HEK293T (cell line): ENCODE results near the gene DLK2.

Experiments
- CTCF ChIA-PET: fragments of 350-600 bp; formaldehyde crosslinking; extraction: SDS; loops from one replicate; lab custom pipeline; 2021; ENCODE audit warnings: antibody characterized with exemption, inconsistent platforms; lab: Yijun Ruan, JAX
- POLR2A ChIA-PET: fragments of 350-600 bp; formaldehyde crosslinking; extraction: SDS; loops from one replicate; lab custom pipeline; 2020; ENCODE audit warnings: antibody characterized with exemption, inconsistent platforms; lab: Yijun Ruan, JAX
- DNase-seq: peaks from one replicate; pipeline ENCODE4 v3.0.0; 2012; ENCODE audit warnings: mixed read lengths; ENCODE audit errors: extremely low spot score
- ARNT ChIP-seq: fragments of 450-650 bp; IDR thresholded peaks from 2 replicates; pipeline ENCODE4 v1.6.1; 2017; ENCODE audit warnings: mild to moderate bottlenecking
- BHLHE40 ChIP-seq: fragments of 450-650 bp; IDR thresholded peaks from 2 replicates; pipeline ENCODE4 v1.6.1; 2016; ENCODE audit warnings: mild to moderate bottlenecking, moderate library complexity, borderline replicate concordance
- CTBP1 ChIP-seq: fragments of 450-650 bp; IDR thresholded peaks from 2 replicates; pipeline ENCODE4 v1.6.1; 2016; ENCODE audit warnings: borderline replicate concordance
- ELF4 ChIP-seq: fragments of 450-650 bp; IDR thresholded peaks from 2 replicates; pipeline ENCODE4 v1.6.1; 2017; ENCODE audit warnings: antibody characterized with exemption
- FOXA1 ChIP-seq: fragments of 450-650 bp; IDR thresholded peaks from 2 replicates; pipeline ENCODE4 v1.6.1; 2016; ENCODE audit warnings: mild to moderate bottlenecking
- FOXK2 ChIP-seq: fragments of 450-650 bp; IDR thresholded peaks from 2 replicates; pipeline ENCODE4 v1.6.1; 2016; ENCODE audit warnings: mild to moderate bottlenecking
- FOXM1 ChIP-seq: fragments of 450-650 bp; IDR thresholded peaks from 2 replicates; pipeline ENCODE4 v1.6.1; 2017; ENCODE audit warnings: mild to moderate bottlenecking, borderline replicate concordance
- HDGF ChIP-seq: fragments of 450-650 bp; IDR thresholded peaks from 2 replicates; pipeline ENCODE4 v1.6.1; 2017; ENCODE audit warnings: antibody characterized with exemption, borderline replicate concordance
- L3MBTL2 ChIP-seq: fragments of 450-650 bp; conservative IDR thresholded peaks from 2 replicates; pipeline ENCODE4 v1.6.1; 2016; ENCODE audit warnings: mild to moderate bottlenecking
- LEF1 ChIP-seq: fragments of 450-650 bp; IDR thresholded peaks from 2 replicates; pipeline ENCODE4 v1.6.1; 2017; ENCODE audit warnings: mild to moderate bottlenecking, borderline replicate concordance
- NFRKB ChIP-seq: fragments of 450-650 bp; IDR thresholded peaks from 2 replicates; pipeline ENCODE4 v1.6.1; 2016; ENCODE audit warnings: mild to moderate bottlenecking, moderate library complexity
- PKNOX1 ChIP-seq: fragments of 450-650 bp; IDR thresholded peaks from 2 replicates; pipeline ENCODE4 v1.6.1; 2016
- SP1 ChIP-seq: fragments of 450-650 bp; IDR thresholded peaks from 2 replicates; pipeline ENCODE4 v1.6.1; 2017
- SUZ12 ChIP-seq: fragments of 450-650 bp; IDR thresholded peaks from 2 replicates; pipeline ENCODE4 v1.6.1; 2016; ENCODE audit warnings: mild to moderate bottlenecking
- TARDBP ChIP-seq: fragments of 450-650 bp; IDR thresholded peaks from 2 replicates; pipeline ENCODE4 v1.6.1; 2016
- ZNF384 ChIP-seq: fragments of 450-650 bp; IDR thresholded peaks from 2 replicates; pipeline ENCODE4 v1.6.1; 2016

DLK2 gene

DNA sequence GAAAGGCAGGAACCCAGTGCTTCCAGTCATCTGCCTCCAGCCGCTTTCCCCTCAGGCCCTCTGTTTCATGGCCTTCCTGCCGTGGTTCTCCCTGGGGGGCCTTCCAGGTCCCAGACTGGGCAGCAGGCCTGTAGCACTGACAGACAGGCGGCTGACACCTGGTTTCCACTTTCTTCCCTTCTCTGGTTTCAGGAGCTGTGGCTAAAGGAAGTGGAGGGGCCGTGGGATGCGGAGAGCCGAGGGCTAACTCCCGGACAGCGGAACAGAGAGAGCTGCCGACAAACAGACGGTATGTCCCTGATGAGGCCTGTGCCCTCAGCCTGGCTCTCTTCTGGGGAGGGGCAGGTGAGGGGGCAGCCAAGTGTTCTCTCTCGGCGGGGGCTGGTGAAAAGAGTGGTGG, 42.3 kb upstream of the DLK2 start:
- ChIA-PET CTCF (interaction anchor here (0.6 to 3.5 kb wide), 2 partner anchors 9 to 703 kb away, joined by 3 to 17 read pairs; no protein-coding TSS in a partner anchor), POLR2A (interaction anchor here (0.9 kb wide), 1 partner anchor 20 kb away, joined by 3 read pairs; no protein-coding TSS in a partner anchor)
- TF ChIP-seq FOXM1 (no peak), ARNT (no peak), ZNF384 (no peak), FOXA1 (no peak), NFRKB (no peak), SP1 (no peak), ELF4 (no peak), PKNOX1 (no peak), FOXK2 (no peak), SUZ12 (no peak), CTBP1 (no peak), LEF1 (no peak), BHLHE40 (no peak), L3MBTL2 (no peak), HDGF (no peak), TARDBP (no peak)
- DNase-seq, result no peak

GRCh38 chr6:43497129-43497396, 41.7 kb upstream of the DLK2 start:
- POLR2A ChIA-PET, result interaction anchor here (1.7 kb wide), 1 partner anchor 19 kb away, joined by 8 read pairs; the partner anchor contains the start of gene TJAP1
- no peak for DNase-seq
- CTCF ChIA-PET, result interaction anchor here (1.0 to 3.5 kb wide), 4 partner anchors 9 to 48 kb away, joined by 3 to 17 read pairs (median 7); partner anchors contain the start of gene DLK2
- no peak for TF ChIP-seq TARDBP
- TF ChIP-seq ELF4, result no peak
- no peak for TF ChIP-seq FOXK2
- no peak for TF ChIP-seq FOXA1
- TF ChIP-seq CTBP1, result no peak
- no peak for TF ChIP-seq NFRKB
- TF ChIP-seq LEF1, result no peak
- no peak for TF ChIP-seq ARNT
- TF ChIP-seq L3MBTL2, result no peak
- TF ChIP-seq SP1, result no peak
- no peak for TF ChIP-seq HDGF
- TF ChIP-seq BHLHE40, result no peak
- no peak for TF ChIP-seq PKNOX1
- TF ChIP-seq FOXM1, result no peak
- no peak for TF ChIP-seq ZNF384
- no peak for TF ChIP-seq SUZ12

DNA sequence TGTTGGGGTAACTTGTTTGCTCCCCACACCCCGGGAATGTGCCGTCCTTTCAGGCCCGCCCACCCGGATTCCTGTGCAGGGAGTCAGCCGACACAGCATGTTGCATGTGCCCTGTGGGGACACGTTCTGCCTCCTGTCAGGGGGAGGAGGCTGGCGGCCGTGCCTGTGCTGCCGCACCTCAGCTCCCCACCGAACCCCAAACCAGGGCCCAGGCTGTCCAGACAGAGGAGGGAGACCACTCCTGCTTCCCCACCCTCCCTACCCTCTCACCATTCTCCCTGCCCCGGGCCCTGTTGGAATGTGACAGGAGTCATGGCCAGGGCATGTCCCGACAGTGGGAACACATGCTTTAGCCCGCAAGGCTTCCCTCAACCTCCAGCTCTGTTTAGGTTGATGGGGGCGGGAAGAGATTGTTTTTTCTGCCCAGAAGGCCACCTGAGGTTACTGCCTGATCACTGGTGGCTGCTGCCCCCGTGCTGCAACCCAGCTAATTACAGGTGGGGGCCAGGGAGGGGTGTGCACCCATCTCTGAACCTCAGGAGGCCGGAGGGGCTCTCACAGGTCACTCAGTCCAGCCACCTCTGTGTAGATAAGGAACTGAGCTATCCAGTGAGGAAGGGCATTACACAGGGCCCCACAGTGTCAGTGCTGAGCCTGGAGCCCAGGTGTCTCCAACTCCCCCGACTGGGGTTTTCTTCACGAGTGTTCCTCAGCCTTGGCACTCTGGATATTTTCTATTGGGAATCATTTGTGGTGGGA, 41.2 kb upstream of the DLK2 start:
- POLR2A ChIA-PET, result interaction anchor here (1.7 kb wide), 1 partner anchor 19 kb away, joined by 8 read pairs; the partner anchor contains the start of gene TJAP1
- CTCF ChIA-PET, result interaction anchor here (0.7 to 3.5 kb wide), 6 partner anchors 10 to 47 kb away, joined by 3 to 17 read pairs (median 4); partner anchors contain the start of gene DLK2
- TF ChIP-seq NFRKB (no peak), FOXK2 (no peak), SUZ12 (no peak), ZNF384 (no peak), L3MBTL2 (no peak), HDGF (no peak), PKNOX1 (no peak), CTBP1 (no peak), ARNT (no peak), TARDBP (no peak), FOXA1 (no peak), BHLHE40 (no peak), SP1 (no peak), FOXM1 (no peak), ELF4 (no peak), LEF1 (no peak)

GRCh38 chr6:43495409-43495941, 40.1 kb upstream of the DLK2 start:
- ChIA-PET POLR2A (interaction anchor here (1.1 to 1.7 kb wide), 2 partner anchors 18 to 68 kb away, joined by 3 to 8 read pairs; partner anchors contain the start of genes ABCC10 and TJAP1), CTCF (interaction anchor here (1.0 to 3.5 kb wide), 4 partner anchors 9 to 134 kb away, joined by 3 to 17 read pairs (median 6); no protein-coding TSS in a partner anchor)
- no peak for TF ChIP-seq SUZ12
- no peak for TF ChIP-seq FOXK2
- no peak for TF ChIP-seq HDGF
- no peak for TF ChIP-seq ARNT
- no peak for TF ChIP-seq FOXM1
- no peak for TF ChIP-seq PKNOX1
- DNase-seq, result no peak

More for the DNA sequence above, 41.2 kb upstream of the DLK2 start:
- peak; percentile 58 for DNase-seq

- TF ChIP-seq CTBP1 (no peak), FOXM1 (no peak), ELF4 (no peak), ZNF384 (no peak), TARDBP (no peak), L3MBTL2 (no peak), BHLHE40 (no peak), NFRKB (no peak), HDGF (no peak)
- CTCF ChIA-PET, result interaction anchor here (1.8 to 3.5 kb wide), 2 partner anchors 11 kb away, joined by 3 to 17 read pairs; no protein-coding TSS in a partner anchor
- POLR2A ChIA-PET, result interaction anchor here (1.1 kb wide), 1 partner anchor 68 kb away, joined by 3 read pairs; the partner anchor contains the start of gene ABCC10
- DNase-seq, result no peak
Observed at GRCh38 chr6:43494766-43495165, 39.4 kb upstream of the DLK2 start.
